AG04450 (cell line): ENCODE data around the gene GSE1. TPM values are rescaled to one million over a fixed set of nuclear protein-coding genes. Genes with fewer than 3 reads are reported as not detected.

Experiments used
- CTCF ChIA-PET: fragments of 300-600, 350-600 bp; formaldehyde crosslinking; extraction: SDS; loops from one replicate; lab custom pipeline; 2022; ENCODE audit warnings: antibody characterized with exemption, inconsistent platforms; lab: Charles Lee
- POLR2A ChIA-PET: fragments of 350-600 bp; formaldehyde crosslinking; extraction: SDS; loops from one replicate; lab custom pipeline; 2021; ENCODE audit warnings: antibody characterized with exemption, inconsistent platforms; lab: Yijun Ruan, JAX
- DNase-seq: peaks from one replicate; pipeline ENCODE4 v3.0.0-alpha.2; 2011; ENCODE audit warnings: low read depth, low spot score
- H3K27ac ChIP-seq: one replicate; pipeline ENCODE4 v1.5.1; 2012; ENCODE audit warnings: low read depth, low read length, control low read depth
- H3K27me3 ChIP-seq: one replicate; pipeline ENCODE4 v1.6.0; 2012; ENCODE audit warnings: low read length; ENCODE audit not compliant: control insufficient read depth, insufficient read depth
- H3K4me3 ChIP-seq: 2 replicates; pipeline ENCODE4 v1.5.1; 2011; ENCODE audit warnings: mild to moderate bottlenecking, low read depth, low read length, control low read depth
- H3K9me3 ChIP-seq: 2 replicates; pipeline ENCODE4 v1.5.1; 2012; ENCODE audit warnings: low read length; ENCODE audit not compliant: control insufficient read depth, insufficient read depth
- polyA plus RNA-seq: library from polyadenylated mRNA; depleted of rRNA; stranded (reverse); fragments of >200 nt; gene quantifications from 2 replicates; pipeline ENCODE4 v1.2.3, GENCODE V29; 2011
- TF ChIP-seq, protein P1 (sequence below): IDR thresholded peaks from 2 replicates; pipeline ENCODE4 v1.5.1; 2011; ENCODE audit warnings: low read depth, low read length, control low read depth, inconsistent platforms

GSE1 gene
- polyA plus RNA-seq, 1 experiment, result 18.2 TPM

DNA sequence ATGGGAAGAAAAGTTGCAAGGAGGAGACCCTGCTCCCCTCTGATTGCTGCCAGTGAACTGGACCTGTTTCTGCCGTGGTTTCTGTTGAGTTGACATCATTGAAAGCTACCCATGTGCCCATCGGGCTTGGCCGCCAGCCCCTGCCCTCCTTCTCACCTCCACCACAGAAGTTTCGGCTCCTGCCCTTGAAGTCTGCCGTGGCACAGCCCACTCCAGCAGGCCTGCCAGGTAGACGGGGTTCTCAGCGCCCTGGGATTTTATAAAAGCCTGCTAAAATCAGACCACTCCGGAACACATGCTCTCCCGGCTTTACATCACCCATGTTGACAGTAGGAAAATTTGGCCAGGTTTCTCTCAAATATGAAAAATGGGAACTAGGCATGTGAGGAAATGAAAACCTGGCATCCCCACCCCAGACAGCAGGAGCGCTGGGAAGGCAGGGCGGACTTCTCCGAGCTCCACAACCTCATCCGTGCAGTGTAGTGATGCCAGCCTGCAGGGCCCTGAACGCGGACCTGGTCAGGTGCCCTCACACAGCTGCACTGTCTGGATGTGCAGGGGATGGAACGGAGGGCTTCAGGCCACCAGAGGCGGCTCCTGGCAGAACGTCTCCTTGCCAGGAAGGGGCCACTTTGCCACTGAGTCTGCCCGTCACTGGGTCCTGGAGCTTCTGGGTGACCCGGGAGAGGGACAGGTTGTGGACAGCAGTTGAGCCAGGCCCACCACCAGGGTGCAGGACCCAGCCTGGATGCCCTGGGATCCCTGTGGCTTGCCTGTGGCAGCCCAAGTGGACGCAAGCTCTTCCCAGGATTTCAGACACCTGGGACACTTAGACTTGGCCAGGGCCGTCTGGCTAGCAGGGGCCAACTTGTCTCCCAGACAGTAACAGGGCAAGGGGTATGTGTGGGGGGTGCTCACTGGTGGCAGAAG lies 6.9 kb upstream of the GSE1 start:
- TF ChIP-seq, protein P1, sequence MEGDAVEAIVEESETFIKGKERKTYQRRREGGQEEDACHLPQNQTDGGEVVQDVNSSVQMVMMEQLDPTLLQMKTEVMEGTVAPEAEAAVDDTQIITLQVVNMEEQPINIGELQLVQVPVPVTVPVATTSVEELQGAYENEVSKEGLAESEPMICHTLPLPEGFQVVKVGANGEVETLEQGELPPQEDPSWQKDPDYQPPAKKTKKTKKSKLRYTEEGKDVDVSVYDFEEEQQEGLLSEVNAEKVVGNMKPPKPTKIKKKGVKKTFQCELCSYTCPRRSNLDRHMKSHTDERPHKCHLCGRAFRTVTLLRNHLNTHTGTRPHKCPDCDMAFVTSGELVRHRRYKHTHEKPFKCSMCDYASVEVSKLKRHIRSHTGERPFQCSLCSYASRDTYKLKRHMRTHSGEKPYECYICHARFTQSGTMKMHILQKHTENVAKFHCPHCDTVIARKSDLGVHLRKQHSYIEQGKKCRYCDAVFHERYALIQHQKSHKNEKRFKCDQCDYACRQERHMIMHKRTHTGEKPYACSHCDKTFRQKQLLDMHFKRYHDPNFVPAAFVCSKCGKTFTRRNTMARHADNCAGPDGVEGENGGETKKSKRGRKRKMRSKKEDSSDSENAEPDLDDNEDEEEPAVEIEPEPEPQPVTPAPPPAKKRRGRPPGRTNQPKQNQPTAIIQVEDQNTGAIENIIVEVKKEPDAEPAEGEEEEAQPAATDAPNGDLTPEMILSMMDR, result no peak

DNA sequence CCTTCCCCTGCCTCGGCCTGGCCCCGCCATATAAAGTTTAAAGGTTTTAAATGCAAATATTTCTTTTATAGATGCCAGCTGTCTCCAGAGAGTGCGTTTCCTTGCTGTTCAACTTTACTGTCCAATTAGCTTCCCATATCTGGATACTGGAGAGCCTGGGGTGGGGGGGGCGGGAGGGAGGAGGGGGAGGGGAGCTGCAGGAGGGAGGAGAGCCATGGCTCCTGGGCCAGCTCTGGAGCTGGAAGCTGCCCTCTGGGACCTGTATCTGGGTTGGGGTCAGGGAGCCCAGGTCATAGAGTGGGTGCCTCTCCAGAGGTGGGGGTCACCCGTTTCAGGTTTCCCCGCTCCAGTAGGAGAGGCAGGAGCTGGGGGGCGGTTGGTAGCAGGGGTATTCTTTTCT lies 6.2 kb upstream of the GSE1 start:
- ChIA-PET CTCF (interaction anchor here (0.6 kb wide), 2 partner anchors 53 to 130 kb away, joined by 3 read pairs; no protein-coding TSS in a partner anchor), POLR2A (interaction anchor here (0.6 kb wide), 1 partner anchor 204 kb away, joined by 3 read pairs; no protein-coding TSS in a partner anchor)
- DNase-seq, result no peak
- Histone ChIP-seq H3K4me3 (no peak overlapping the region), H3K27ac (no peak overlapping the region), H3K27me3 (no peaks in the 10 kb centered on the region), H3K9me3 (no peaks in the 10 kb centered on the region; the same call in 1 of the 2 replicates)
- TF ChIP-seq, protein P1, result no peak

More for the DNA sequence above, 6.9 kb upstream of the GSE1 start:
- POLR2A ChIA-PET, result interaction anchor here (0.6 kb wide), 1 partner anchor 204 kb away, joined by 3 read pairs; no protein-coding TSS in a partner anchor
- Histone ChIP-seq H3K27ac (no peak overlapping the region), H3K4me3 (no peak overlapping the region), H3K27me3 (no peaks in the 10 kb centered on the region), H3K9me3 (no peaks in the 10 kb centered on the region; the same call in 1 of the 2 replicates)
- CTCF ChIA-PET, result interaction anchor here (0.6 kb wide), 1 partner anchor 52 kb away, joined by 3 read pairs; no protein-coding TSS in a partner anchor
- DNase-seq, result no peak

DNA sequence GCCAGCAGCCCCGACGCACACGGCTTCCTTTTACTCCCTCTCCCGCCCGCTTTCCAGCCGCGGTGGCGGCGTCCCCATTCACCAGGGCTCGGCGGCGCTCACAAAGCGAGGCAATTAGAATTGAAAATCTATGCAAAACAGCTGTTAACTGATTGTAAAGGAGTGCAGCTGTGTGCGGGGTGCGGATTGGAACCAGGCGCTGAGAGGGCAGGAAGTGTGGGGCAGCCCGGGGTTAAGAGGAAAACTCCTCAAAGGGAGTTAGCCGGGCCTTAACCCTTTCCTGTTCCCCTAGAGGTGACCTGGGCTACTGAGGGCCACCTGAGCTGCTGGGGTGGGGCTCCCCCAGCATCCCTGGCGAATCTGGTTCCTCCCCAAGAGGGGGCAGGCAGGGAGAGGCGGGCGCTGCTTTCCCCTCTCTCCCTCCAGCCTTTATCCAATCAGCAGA lies 5.8 kb upstream of the GSE1 start:
- H3K27me3 ChIP-seq, result no peaks in the 10 kb centered on the region
- TF ChIP-seq, protein P1, result no peak
- no peaks in the 10 kb centered on the region; the same call in 1 of the 2 replicates for H3K9me3 ChIP-seq
- ChIA-PET POLR2A (no interaction called here), CTCF (interaction anchor here (0.6 kb wide), 1 partner anchor 130 kb away, joined by 3 read pairs; no protein-coding TSS in a partner anchor)
- no peak overlapping the region for H3K4me3 ChIP-seq
- H3K27ac ChIP-seq, result no peak overlapping the region
- no peak for DNase-seq

DNA sequence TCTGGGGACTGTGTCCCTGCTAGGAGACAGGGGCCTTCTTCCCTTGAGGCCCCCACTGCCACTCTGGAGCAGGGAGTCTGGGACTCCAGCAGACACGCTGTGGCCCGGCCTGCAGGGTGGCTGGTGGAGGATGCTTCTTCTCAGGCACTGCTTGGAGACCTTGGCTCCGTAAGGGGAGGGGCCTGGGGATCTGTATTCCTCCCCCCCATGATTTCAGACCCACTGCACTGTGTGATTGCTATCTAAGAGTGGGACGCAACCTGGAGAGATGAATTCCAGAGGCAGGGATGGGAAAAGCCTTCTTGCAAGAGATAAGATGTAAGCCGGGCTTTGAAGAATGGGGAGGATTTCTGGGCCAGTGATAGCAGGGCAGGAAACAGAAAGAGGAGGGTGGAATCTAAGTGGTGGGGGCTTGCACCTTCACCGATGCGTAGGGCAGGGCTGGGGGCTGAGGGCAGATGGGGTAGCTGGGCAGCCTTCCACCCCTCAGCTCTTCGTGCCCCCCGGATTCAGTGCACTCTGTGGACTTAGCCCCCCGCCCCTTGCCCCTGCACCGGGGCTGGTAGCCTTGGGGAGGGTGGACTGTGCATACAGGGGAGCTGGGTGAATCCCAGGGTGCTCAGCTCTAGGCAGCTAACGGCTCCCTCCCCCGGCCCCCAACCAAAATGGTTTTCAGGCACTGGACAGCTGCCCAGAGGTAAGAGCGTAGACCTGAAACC lies 5.2 kb upstream of the GSE1 start:
- ChIA-PET CTCF (no interaction called here), POLR2A (no interaction called here)
- TF ChIP-seq, protein P1, result no peak
- DNase-seq, result no peak
- no peaks in the 10 kb centered on the region; the same call in 1 of the 2 replicates for H3K9me3 ChIP-seq
- no peaks in the 10 kb centered on the region for H3K27me3 ChIP-seq
- no peak overlapping the region for H3K27ac ChIP-seq
- no peak overlapping the region for H3K4me3 ChIP-seq
